K562 (cell line): ENCODE data around the gene SEMA3F. TPM values are rescaled to one million over a fixed set of nuclear protein-coding genes. Genes with fewer than 3 reads are reported as not detected.

Experiments
- ATAC-seq: fragments of 200-7000 bp; cut with Tn5 transposase; 3 replicates; pipeline ENCODE4 v1.9.1; 2020; ENCODE audit warnings: moderate library complexity
- BruUV-seq: library from RNA; stranded (reverse); fragments of 400-500 nt; replicated peaks from 2 replicates; lab custom pipeline; 2021; lab: Mats Ljungman, UMichigan
- CTCF ChIA-PET: fragments of 300-600 bp; formaldehyde crosslinking; extraction: SDS; loops from one replicate; lab custom pipeline; 2021; ENCODE audit warnings: low intra/inter-chr PET ratio; lab: Yijun Ruan, JAX
- POLR2A ChIA-PET: fragments of 300-600, 350-650 bp; sonication (Branson Sonifier 250); formaldehyde crosslinking; extraction: SDS; loops from one replicate; lab custom pipeline; 2021; ENCODE audit warnings: antibody characterized with exemption, inconsistent platforms; lab: Yijun Ruan, JAX
- DNase-seq, 4 experiments: peaks; one replicate each; pipeline versions ENCODE4 v3.0.0 to v3.0.0-alpha.2; 2011 to 2018; ENCODE audit warnings: low spot score in 3 of 4, mixed read lengths in 3 of 4; ENCODE audit errors: extremely low read depth in 1 of 4
- FAIRE-seq: peaks from 2 replicates; lab custom pipeline; 2011; peaks lifted over from hg19 to GRCh38; lab: Jason Lieb, UNC
- H2AFZ ChIP-seq: 2 replicates; pipeline ENCODE4 v1.6.0; 2011; ENCODE audit warnings: low read depth, low read length, control low read depth, inconsistent platforms
- H3K27ac ChIP-seq: fragments of 200-600 bp; 3 replicates; pipeline ENCODE4 v1.8.0; 2011; ENCODE audit warnings: low read depth, mild to moderate bottlenecking, control low read depth, inconsistent platforms, low read length, moderate library complexity, mixed read lengths; ENCODE audit errors: extremely low read depth
- H3K27me3 ChIP-seq, 2 experiments: fragments of 300-600 bp in 1 of 2; 2 replicates in 1 of 2; 3 replicates in 1 of 2; pipeline versions ENCODE4 v1.6.0 to v1.8.0; 2011; ENCODE audit warnings: inconsistent platforms in 2 of 2, low read length in 2 of 2, mild to moderate bottlenecking in 1 of 2, mixed read lengths in 1 of 2, moderate library complexity in 1 of 2; ENCODE audit not compliant: control insufficient read depth in 2 of 2, insufficient read depth in 2 of 2
- H3K36me3 ChIP-seq: fragments of 300-600 bp; 3 replicates; pipeline ENCODE4 v1.8.0; 2011; ENCODE audit warnings: mild to moderate bottlenecking, low read length, inconsistent platforms; ENCODE audit not compliant: control insufficient read depth, insufficient read depth
- H3K4me1 ChIP-seq, 2 experiments: fragments of 200-600 bp in 1 of 2; replicated peaks in 1 of 2; 2 replicates in 1 of 2; 3 replicates in 1 of 2; pipeline versions ENCODE4 v1.5.1 to v1.8.0; 2011; ENCODE audit warnings: inconsistent platforms in 2 of 2, low read length in 2 of 2, mild to moderate bottlenecking in 1 of 2, mixed read lengths in 1 of 2, moderate library complexity in 1 of 2; ENCODE audit not compliant: control insufficient read depth in 2 of 2, insufficient read depth in 2 of 2
- H3K4me2 ChIP-seq: 2 replicates; pipeline ENCODE4 v1.6.1; 2011; ENCODE audit warnings: low read length, control low read depth, inconsistent platforms, mixed read lengths; ENCODE audit not compliant: insufficient read depth
- H3K4me3 ChIP-seq: fragments of 200-600 bp; sonication (generic), shearing (Covaris generic); 2 replicates; pipeline ENCODE4 v1.5.1; 2016; ENCODE audit warnings: control low read depth, inconsistent platforms
- H3K79me2 ChIP-seq: fragments of 200-600 bp; 3 replicates; pipeline ENCODE4 v1.8.0; 2011; ENCODE audit warnings: low read length, inconsistent platforms; ENCODE audit not compliant: control insufficient read depth, insufficient read depth
- H3K9ac ChIP-seq, 2 experiments: 2 replicates each; pipeline versions ENCODE4 v1.6.0 to v1.6.1; 2011; ENCODE audit warnings: low read depth in 2 of 2, low read length in 2 of 2, control low read depth in 1 of 2, inconsistent platforms in 1 of 2, mild to moderate bottlenecking in 1 of 2, mixed read lengths in 1 of 2; ENCODE audit not compliant: insufficient read depth in 1 of 2
- H3K9me1 ChIP-seq: one replicate; pipeline ENCODE4 v1.6.0; 2011; ENCODE audit warnings: inconsistent platforms, mild to moderate bottlenecking, low read length, moderate library complexity; ENCODE audit not compliant: control insufficient read depth, insufficient read depth
- H3K9me3 ChIP-seq: replicated peaks from 2 replicates; pipeline ENCODE4 v1.5.1; 2011; ENCODE audit warnings: low read depth, low read length, inconsistent platforms; ENCODE audit not compliant: control insufficient read depth, insufficient read depth
- H4K20me1 ChIP-seq: replicated peaks from 2 replicates; pipeline ENCODE4 v1.6.1; 2011; ENCODE audit warnings: low read length, inconsistent platforms, mixed read lengths; ENCODE audit not compliant: control insufficient read depth, insufficient read depth
- CBFA2T3 ChIP-seq: fragments of 450-650 bp; IDR thresholded peaks from 2 replicates; pipeline ENCODE4 v1.6.1; 2017
- WGBS: fragments of 100-300 bp; shearing (Covaris generic); methylation state at CpG from one replicate; pipeline ENCODE4 v1.1.6; 2016; ENCODE audit warnings: low coverage, mixed read lengths; ENCODE audit not compliant: insufficient coverage; ENCODE audit errors: missing lambda C conversion rate; 5-methylcytosine and 5-hydroxymethylcytosine counted together
- in situ Hi-C: fragments of 300-500 bp; cut with MboI; formaldehyde crosslinking; loops from 4 replicates; pipeline ENCODE4 v1.15.0; 2018; ENCODE audit warnings: inconsistent platforms, mixed read lengths
- intact Hi-C: fragments of 100-400 bp; cut with micrococcal nuclease; formaldehyde crosslinking; loops from 2 replicates; pipeline ENCODE4 v1.14.2; 2022
- polyA plus RNA-seq, 8 experiments: library from polyadenylated mRNA; depleted of rRNA in 4 of 8; stranded (reverse) in 5 of 8; unstranded in 3 of 8; fragments of >200 nt; fragmentation: Nextera tagmentation in 2 of 8; fragmentation: Illumina TruSeq in 1 of 8; extraction: Ambion mirVana in 2 of 8; extraction: Trizol in 1 of 8; gene quantifications; 2 replicates each; pipeline versions ENCODE4 v1.2.1 to v1.2.3, GENCODE V29; 2011 to 2014; ENCODE audit warnings: inconsistent platforms in 1 of 8, missing spikeins in 1 of 8
- total RNA-seq, 7 experiments: library from RNA; depleted of rRNA in 6 of 7; stranded (reverse); fragments of >200 nt in 6 of 7; fragmentation: Illumina TruSeq in 2 of 7; extraction: Trizol in 2 of 7; gene quantifications; 2 replicates each; pipeline versions ENCODE4 v1.2.1 to v1.2.3, GENCODE V29; 2011 to 2021; ENCODE audit warnings: low replicate concordance in 1 of 7
- TF ChIP-seq, protein P1 (sequence below): fragments of 450-650 bp; IDR thresholded peaks from 2 replicates; pipeline ENCODE4 v1.7.0; 2016; ENCODE audit warnings: borderline replicate concordance

SEMA3F gene
- total and polyA plus RNA-seq, 9 of the 15 experiments (the other 6 are each of a cell fraction or from before 2014, with no cell fraction given) = 0.58 to 3.0 (median 2.0) TPM; not detected in 2

GRCh38 chr3:50193286-50193685, 38.2 kb downstream of the SEMA3F start:
- ATAC-seq = no peak
- ChIA-PET CTCF (interaction anchor here (0.6 to 4.9 kb wide), 6 partner anchors 30 to 80 kb away, joined by 3 to 91 read pairs (median 6); no protein-coding TSS in a partner anchor), POLR2A (no interaction called here)
- Histone ChIP-seq H3K9ac (no peak overlapping the region), H3K9me1 (no peaks in the 10 kb centered on the region), H3K9me3 (no peaks in the 10 kb centered on the region), H3K4me1 (peaks cover 2 to 33% of the 10 kb centered on the region in 2 experiments; a peak in 2 of 5 replicates), H3K36me3 (no peaks in the 10 kb centered on the region), H3K27ac (no peak overlapping the region), H3K4me2 (no peak overlapping the region), H3K4me3 (no peak overlapping the region), H2AFZ (no peak overlapping the region), H3K79me2 (no peaks in the 10 kb centered on the region), H3K27me3 (peaks cover 0 to 15% of the 10 kb centered on the region in 2 experiments; a peak in 2 of 5 replicates), H4K20me1 (no peaks in the 10 kb centered on the region; the same call in 1 of the 2 replicates)
- DNase-seq = no peak
- intact Hi-C loops = no loop called here
- WGBS = 26% methylated on average over 25 of the region's 36 CpGs
- FAIRE-seq = no peak
- BruUV-seq = no TSS peak
- no peak for TF ChIP-seq CBFA2T3
- in situ Hi-C loops = loop anchor here (5.0 kb wide), 2 partner anchors 34 to 79 kb away; no protein-coding TSS in a partner anchor

- 29% methylated on average over 13 of the region's 34 CpGs for WGBS
- ATAC-seq = no peak
- ChIA-PET POLR2A (no interaction called here), CTCF (interaction anchor here (0.6 to 4.9 kb wide), 5 partner anchors 29 to 80 kb away, joined by 3 to 91 read pairs (median 9); no protein-coding TSS in a partner anchor)
- H2AFZ ChIP-seq = no peak overlapping the region
- no peak overlapping the region for H3K4me3 ChIP-seq
- in situ Hi-C loops = loop anchor here (5.0 kb wide), 2 partner anchors 34 to 79 kb away; no protein-coding TSS in a partner anchor
- H3K36me3 ChIP-seq = no peaks in the 10 kb centered on the region
- peaks cover 0 to 15% of the 10 kb centered on the region in 2 experiments; a peak in 2 of 5 replicates for H3K27me3 ChIP-seq
- intact Hi-C loops = loop anchor here (1.0 kb wide), 2 partner anchors 29 to 33 kb away; no protein-coding TSS in a partner anchor
- no peaks in the 10 kb centered on the region for H3K9me3 ChIP-seq
- H3K4me2 ChIP-seq = no peak overlapping the region
- no peak overlapping the region for H3K9ac ChIP-seq
- no peak for FAIRE-seq
- no peaks in the 10 kb centered on the region; the same call in 1 of the 2 replicates for H4K20me1 ChIP-seq
- H3K27ac ChIP-seq = no peak overlapping the region
- peaks cover 2 to 32% of the 10 kb centered on the region in 2 experiments; a peak in 2 of 5 replicates for H3K4me1 ChIP-seq
- BruUV-seq = no TSS peak
- TF ChIP-seq, protein P1, sequence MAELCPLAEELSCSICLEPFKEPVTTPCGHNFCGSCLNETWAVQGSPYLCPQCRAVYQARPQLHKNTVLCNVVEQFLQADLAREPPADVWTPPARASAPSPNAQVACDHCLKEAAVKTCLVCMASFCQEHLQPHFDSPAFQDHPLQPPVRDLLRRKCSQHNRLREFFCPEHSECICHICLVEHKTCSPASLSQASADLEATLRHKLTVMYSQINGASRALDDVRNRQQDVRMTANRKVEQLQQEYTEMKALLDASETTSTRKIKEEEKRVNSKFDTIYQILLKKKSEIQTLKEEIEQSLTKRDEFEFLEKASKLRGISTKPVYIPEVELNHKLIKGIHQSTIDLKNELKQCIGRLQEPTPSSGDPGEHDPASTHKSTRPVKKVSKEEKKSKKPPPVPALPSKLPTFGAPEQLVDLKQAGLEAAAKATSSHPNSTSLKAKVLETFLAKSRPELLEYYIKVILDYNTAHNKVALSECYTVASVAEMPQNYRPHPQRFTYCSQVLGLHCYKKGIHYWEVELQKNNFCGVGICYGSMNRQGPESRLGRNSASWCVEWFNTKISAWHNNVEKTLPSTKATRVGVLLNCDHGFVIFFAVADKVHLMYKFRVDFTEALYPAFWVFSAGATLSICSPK = no peak
- H3K79me2 ChIP-seq = no peaks in the 10 kb centered on the region
- H3K9me1 ChIP-seq = no peaks in the 10 kb centered on the region
- DNase-seq = no peak
These were observed 38.6 kb downstream of the SEMA3F start for GRCh38 chr3:50193746-50194127.
